Germinal center (tissue), 1 donor: ENCODE results near the gene HTT.

Experiments
- DNase-seq: peaks from one replicate; pipeline ENCODE4 v3.0.0; 2012; ENCODE audit warnings: mixed read lengths, low spot score

The HTT gene

GRCh38 chr4:3201718-3202702, 127.5 kb downstream of the HTT start:
- DNase-seq = peak; percentile 44

- DNase-seq = peak; percentile 49
Measured at GRCh38 chr4:3202836-3203820, 128.6 kb downstream of the HTT start.

GRCh38 chr4:3203971-3204431, 129.5 kb downstream of the HTT start:
- DNase-seq = no peak

- no peak for DNase-seq
Measured at GRCh38 chr4:3205995-3206394, 131.5 kb downstream of the HTT start.

- DNase-seq = no peak
Measured at GRCh38 chr4:3206439-3207100, 132.1 kb downstream of the HTT start.

GRCh38 chr4:3207531-3208037, 133.1 kb downstream of the HTT start:
- DNase-seq = no peak

GRCh38 chr4:3208826-3209225, 134.3 kb downstream of the HTT start:
- no peak for DNase-seq

GRCh38 chr4:3209551-3210325, 135.3 kb downstream of the HTT start:
- DNase-seq = no peak

GRCh38 chr4:3210467-3210866, 136.0 kb downstream of the HTT start:
- DNase-seq = no peak

GRCh38 chr4:3211866-3212265, 137.4 kb downstream of the HTT start:
- DNase-seq = no peak

- no peak for DNase-seq
Measured at GRCh38 chr4:3212391-3213105, 138.1 kb downstream of the HTT start.

- no peak for DNase-seq
Measured at GRCh38 chr4:3213106-3213425, 138.6 kb downstream of the HTT start.

GRCh38 chr4:3213661-3214250, 139.3 kb downstream of the HTT start:
- no peak for DNase-seq

- no peak for DNase-seq
Measured at GRCh38 chr4:3215256-3215655, 140.8 kb downstream of the HTT start.

- DNase-seq = no peak
Measured at GRCh38 chr4:3215733-3216132, 141.3 kb downstream of the HTT start.

- no peak for DNase-seq
Measured at GRCh38 chr4:3217266-3217665, 142.8 kb downstream of the HTT start.

GRCh38 chr4:3217771-3218170, 143.3 kb downstream of the HTT start:
- no peak for DNase-seq

GRCh38 chr4:3218824-3219760, 144.6 kb downstream of the HTT start:
- no peak for DNase-seq
